Glutamatergic neuron (in vitro differentiated cells): Measurements from ENCODE around the gene SRXN1. TPM values are rescaled to one million over a fixed set of nuclear protein-coding genes. Genes with fewer than 3 reads are reported as not detected.

Source experiments
- DNase-seq: peaks from one replicate; pipeline ENCODE4 v3.0.0; 2022
- H3K27ac Mint-ChIP-seq: one replicate; pipeline ENCODE4 v1.8.0; 2020; ENCODE audit warnings: mild to moderate bottlenecking, mixed read lengths, inconsistent platforms; ENCODE audit not compliant: unreplicated experiment
- H3K27me3 Mint-ChIP-seq: one replicate; pipeline ENCODE4 v1.8.0; 2020; ENCODE audit warnings: mild to moderate bottlenecking, moderate library complexity, mixed read lengths, inconsistent platforms; ENCODE audit not compliant: unreplicated experiment
- H3K36me3 Mint-ChIP-seq: one replicate; pipeline ENCODE4 v1.8.0; 2020; ENCODE audit warnings: mild to moderate bottlenecking, mixed read lengths, inconsistent platforms; ENCODE audit not compliant: unreplicated experiment
- H3K4me1 Mint-ChIP-seq: one replicate; pipeline ENCODE4 v1.8.0; 2020; ENCODE audit warnings: mild to moderate bottlenecking, low read depth, mixed read lengths, inconsistent platforms; ENCODE audit not compliant: unreplicated experiment
- H3K4me3 Mint-ChIP-seq: one replicate; pipeline ENCODE4 v1.8.0; 2020; ENCODE audit warnings: mild to moderate bottlenecking, mixed read lengths, inconsistent platforms; ENCODE audit not compliant: unreplicated experiment
- H3K9me3 Mint-ChIP-seq: one replicate; pipeline ENCODE4 v1.8.0; 2020; ENCODE audit warnings: mild to moderate bottlenecking, moderate library complexity, mixed read lengths, inconsistent platforms; ENCODE audit not compliant: unreplicated experiment
- CTCF ChIP-seq: fragments of 200-600 bp; sonication (generic); IDR thresholded peaks from one replicate; pipeline ENCODE4 v1.5.0; 2021; ENCODE audit not compliant: partially characterized antibody, unreplicated experiment
- total RNA-seq: library from RNA; stranded (reverse); fragmentation: NEBNext Ultra II Directional; extraction: Animal tissue kit (Norgen Biotek cat#: 25700); gene quantifications from one replicate; pipeline ENCODE4 v1.2.1, GENCODE V29; 2021; ENCODE audit not compliant: unreplicated experiment

Gene SRXN1
- total RNA-seq, 1 donor from 2014 or later: 6.3 TPM

- H3K36me3 Mint-ChIP-seq: no peaks in the 10 kb centered on the region
- peaks cover 10% of the 10 kb centered on the region for H3K9me3 Mint-ChIP-seq
- DNase-seq: peak; percentile 84
- H3K4me3 Mint-ChIP-seq: peak within 1 kb of the TSS; percentile 85
- no peak for TF ChIP-seq CTCF
- H3K27ac Mint-ChIP-seq: peak within 1 kb of the TSS; percentile 89
- H3K4me1 Mint-ChIP-seq: peaks cover 41% of the 10 kb centered on the region
- peaks cover 21% of the 10 kb centered on the region for H3K27me3 Mint-ChIP-seq
Observed at GRCh38 chr20:610130-611046, 42.6 kb downstream of the SRXN1 start, which contains the start of gene TCF15. Gene TCF15, minus strand, starts transcription at chr20:610309. Its CDS starts 72 bp downstream, at chr20:610237.

- peak; percentile 44 for DNase-seq
- Mint-ChIP-seq H3K27me3 (peaks cover 21% of the 10 kb centered on the region), H3K4me3 (peak overlapping the region; percentile 85)
Observed at GRCh38 chr20:609371-609964, 43.5 kb downstream of the SRXN1 start.

GRCh38 chr20:608970-609369 is 44.0 kb downstream of the SRXN1 start:
- H3K27me3 Mint-ChIP-seq: peaks cover 21% of the 10 kb centered on the region
- no peaks in the 10 kb centered on the region for H3K36me3 Mint-ChIP-seq
- H3K27ac Mint-ChIP-seq: peak overlapping the region; percentile 89

More at GRCh38 chr20:609371-609964, 43.5 kb downstream of the SRXN1 start:
- Mint-ChIP-seq H3K36me3 (no peaks in the 10 kb centered on the region), H3K9me3 (peaks cover 13% of the 10 kb centered on the region), H3K4me1 (peaks cover 50% of the 10 kb centered on the region), H3K27ac (peak overlapping the region; percentile 89)
- TF ChIP-seq CTCF: no peak

GRCh38 chr20:607476-607875 is 45.5 kb downstream of the SRXN1 start:
- peak overlapping the region; percentile 89 for H3K27ac Mint-ChIP-seq

More at GRCh38 chr20:608970-609369, 44.0 kb downstream of the SRXN1 start:
- no peak for DNase-seq
- Mint-ChIP-seq H3K4me3 (peak overlapping the region; percentile 85), H3K4me1 (peaks cover 54% of the 10 kb centered on the region), H3K9me3 (peaks cover 13% of the 10 kb centered on the region)
- TF ChIP-seq CTCF: no peak

More at GRCh38 chr20:607476-607875, 45.5 kb downstream of the SRXN1 start:
- H3K36me3 Mint-ChIP-seq: no peaks in the 10 kb centered on the region
- no peak for DNase-seq
- H3K27me3 Mint-ChIP-seq: peaks cover 16% of the 10 kb centered on the region
- H3K4me1 Mint-ChIP-seq: peaks cover 58% of the 10 kb centered on the region
- TF ChIP-seq CTCF: no peak
- peaks cover 13% of the 10 kb centered on the region for H3K9me3 Mint-ChIP-seq
- peak overlapping the region; percentile 85 for H3K4me3 Mint-ChIP-seq
